GM19023 (cell line): ENCODE data around the gene TP53BP2.
"Not testable (repeated sequence)": the region's sequence is repeated elsewhere in the genome, so short reads cannot be mapped to it uniquely, and the experiment has no call there.

Experiments used
- ATAC-seq: cut with Tn5 transposase; IDR thresholded peaks from one replicate; pipeline ENCODE4 v1.9.1; 2021; ENCODE audit warnings: mild to moderate bottlenecking, moderate library complexity; ENCODE audit not compliant: unreplicated experiment

The TP53BP2 gene, protein sequence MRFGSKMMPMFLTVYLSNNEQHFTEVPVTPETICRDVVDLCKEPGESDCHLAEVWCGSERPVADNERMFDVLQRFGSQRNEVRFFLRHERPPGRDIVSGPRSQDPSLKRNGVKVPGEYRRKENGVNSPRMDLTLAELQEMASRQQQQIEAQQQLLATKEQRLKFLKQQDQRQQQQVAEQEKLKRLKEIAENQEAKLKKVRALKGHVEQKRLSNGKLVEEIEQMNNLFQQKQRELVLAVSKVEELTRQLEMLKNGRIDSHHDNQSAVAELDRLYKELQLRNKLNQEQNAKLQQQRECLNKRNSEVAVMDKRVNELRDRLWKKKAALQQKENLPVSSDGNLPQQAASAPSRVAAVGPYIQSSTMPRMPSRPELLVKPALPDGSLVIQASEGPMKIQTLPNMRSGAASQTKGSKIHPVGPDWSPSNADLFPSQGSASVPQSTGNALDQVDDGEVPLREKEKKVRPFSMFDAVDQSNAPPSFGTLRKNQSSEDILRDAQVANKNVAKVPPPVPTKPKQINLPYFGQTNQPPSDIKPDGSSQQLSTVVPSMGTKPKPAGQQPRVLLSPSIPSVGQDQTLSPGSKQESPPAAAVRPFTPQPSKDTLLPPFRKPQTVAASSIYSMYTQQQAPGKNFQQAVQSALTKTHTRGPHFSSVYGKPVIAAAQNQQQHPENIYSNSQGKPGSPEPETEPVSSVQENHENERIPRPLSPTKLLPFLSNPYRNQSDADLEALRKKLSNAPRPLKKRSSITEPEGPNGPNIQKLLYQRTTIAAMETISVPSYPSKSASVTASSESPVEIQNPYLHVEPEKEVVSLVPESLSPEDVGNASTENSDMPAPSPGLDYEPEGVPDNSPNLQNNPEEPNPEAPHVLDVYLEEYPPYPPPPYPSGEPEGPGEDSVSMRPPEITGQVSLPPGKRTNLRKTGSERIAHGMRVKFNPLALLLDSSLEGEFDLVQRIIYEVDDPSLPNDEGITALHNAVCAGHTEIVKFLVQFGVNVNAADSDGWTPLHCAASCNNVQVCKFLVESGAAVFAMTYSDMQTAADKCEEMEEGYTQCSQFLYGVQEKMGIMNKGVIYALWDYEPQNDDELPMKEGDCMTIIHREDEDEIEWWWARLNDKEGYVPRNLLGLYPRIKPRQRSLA

GRCh38 chr1:223845810-223846682, at the start of gene TP53BP2:
TP53BP2 (minus strand) TSS chr1:223845947; CDS start chr1:223845680, 267 bp downstream.
- peak; percentile 76 for ATAC-seq

DNA sequence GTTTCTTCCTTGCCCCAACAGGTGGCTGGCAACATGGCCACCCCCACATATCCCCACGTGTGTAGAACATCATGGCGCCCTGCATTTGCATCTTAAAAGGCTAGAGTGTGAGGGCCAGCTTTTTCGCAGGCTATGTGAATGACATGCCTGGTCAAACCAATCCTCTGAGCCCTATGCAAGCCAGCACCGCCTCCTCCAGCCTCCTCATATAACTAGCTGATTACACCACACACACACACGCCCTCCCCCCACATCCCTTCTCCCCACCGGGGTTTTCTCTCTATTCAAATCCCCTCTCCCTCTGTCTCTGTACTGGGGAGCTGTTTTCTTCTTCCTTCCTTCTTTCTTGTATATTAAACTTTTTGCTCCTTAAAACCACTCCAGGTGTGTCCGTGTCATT, 44.7 kb upstream of the TP53BP2 start:
- not testable (repeated sequence) for ATAC-seq

GRCh38 chr1:223889319-223889718, 43.6 kb upstream of the TP53BP2 start:
- not testable (repeated sequence) for ATAC-seq

DNA sequence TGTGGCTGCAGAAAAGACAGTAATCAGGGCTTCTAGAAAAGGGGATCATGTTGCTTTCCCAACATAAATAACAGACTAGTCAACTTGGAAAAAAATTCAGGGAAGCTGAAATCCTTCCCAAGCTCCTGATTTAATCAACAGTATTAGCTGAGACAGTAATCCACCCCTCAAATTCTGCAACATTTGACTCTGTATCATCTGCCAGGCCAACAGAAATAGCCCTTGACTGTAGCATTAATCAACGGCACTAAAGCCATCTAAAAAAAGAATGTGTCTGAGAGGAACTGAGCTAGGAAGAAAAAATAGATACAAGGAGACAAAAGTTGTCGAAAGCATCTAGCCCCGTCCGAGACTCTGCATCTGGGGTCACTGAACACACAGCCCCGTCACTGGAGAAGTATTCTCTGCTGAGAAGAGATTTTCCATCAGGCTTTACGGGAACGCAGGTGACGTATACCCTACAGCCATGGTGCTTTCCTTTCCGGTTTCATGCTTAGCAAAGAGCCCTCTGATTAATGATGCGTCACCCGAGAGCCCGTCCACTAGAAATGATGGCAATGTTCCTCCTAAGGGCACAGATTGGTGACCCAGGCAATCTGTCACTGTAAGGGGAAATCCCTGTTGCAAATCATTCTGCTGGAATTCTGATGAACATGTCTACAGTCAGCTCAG, 42.1 kb upstream of the TP53BP2 start:
- no peak for ATAC-seq

DNA sequence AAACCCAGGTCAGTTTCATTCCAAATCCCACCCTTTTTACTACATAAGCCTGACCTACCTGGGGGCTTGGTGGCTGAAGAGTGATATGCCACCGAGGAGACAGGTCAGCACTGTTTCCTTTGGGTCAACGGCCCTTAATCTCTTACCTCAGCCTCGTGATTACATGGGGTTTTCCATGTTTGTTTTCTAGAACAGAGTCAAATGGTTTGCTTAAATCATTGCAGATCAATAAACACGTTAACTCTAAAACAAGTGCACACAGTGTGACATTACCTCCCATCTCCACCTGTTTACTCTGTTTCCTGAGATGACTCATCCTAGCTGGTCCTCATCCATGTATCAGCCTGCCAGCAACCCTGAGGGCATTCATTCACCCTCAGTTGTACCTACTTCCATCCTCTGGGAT, 40.8 kb upstream of the TP53BP2 start:
- no peak for ATAC-seq

DNA sequence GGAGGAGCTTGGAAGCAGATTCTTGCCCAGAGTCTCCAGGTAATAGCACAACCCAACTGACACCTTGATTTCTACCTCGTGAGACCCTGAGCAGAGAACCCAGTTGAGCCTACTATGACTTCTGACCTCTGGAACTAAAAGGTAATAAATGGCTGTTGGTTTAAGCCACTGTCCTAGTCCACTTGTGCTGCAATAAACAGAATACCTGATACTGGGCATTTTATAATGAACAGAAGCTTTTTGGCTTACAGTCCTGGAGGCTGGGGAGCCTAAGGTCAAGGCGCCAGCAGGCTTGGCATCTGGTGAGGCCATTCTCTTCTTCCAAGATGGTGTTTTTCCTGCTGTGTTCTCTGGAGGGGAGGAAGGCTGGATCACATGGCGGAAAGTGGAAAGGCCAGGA, 39.9 kb upstream of the TP53BP2 start:
- ATAC-seq: no peak

DNA sequence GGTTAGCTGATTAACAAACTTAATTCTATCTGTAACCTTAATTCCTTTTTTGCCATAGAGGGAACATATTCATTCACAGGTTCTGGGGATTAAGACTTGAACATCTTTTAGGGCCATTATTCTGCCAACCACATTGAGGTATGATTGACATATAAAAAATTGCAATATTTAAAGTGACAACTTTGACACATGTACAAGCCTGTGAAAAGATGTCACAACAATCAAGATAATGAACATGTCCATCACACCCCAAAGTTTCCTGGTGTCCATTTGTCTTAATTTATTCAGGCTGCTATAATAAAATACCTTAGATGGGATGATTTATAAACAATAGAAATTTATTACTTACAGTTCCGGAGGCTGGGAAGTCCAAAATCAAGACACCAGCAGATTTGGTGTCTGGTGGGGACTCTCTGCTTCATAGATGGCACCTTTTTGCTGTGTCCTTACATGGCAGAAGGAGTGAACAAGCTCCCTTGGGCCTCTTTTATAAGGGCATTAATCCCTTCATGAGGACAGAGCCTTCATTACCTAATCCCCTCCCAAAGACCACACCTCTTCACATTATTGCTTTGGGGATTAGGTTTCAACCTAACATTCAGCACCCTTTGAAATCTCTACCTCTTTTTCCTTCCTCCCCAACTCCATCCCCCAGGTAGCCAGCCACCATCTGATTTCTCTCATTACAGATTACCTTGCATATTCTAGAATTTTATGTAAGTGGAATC, 33.0 kb upstream of the TP53BP2 start:
- ATAC-seq: no peak

GRCh38 chr1:223877804-223878203, 32.1 kb upstream of the TP53BP2 start:
- ATAC-seq: no peak

GRCh38 chr1:223876590-223876989, 30.8 kb upstream of the TP53BP2 start:
- ATAC-seq: no peak

DNA sequence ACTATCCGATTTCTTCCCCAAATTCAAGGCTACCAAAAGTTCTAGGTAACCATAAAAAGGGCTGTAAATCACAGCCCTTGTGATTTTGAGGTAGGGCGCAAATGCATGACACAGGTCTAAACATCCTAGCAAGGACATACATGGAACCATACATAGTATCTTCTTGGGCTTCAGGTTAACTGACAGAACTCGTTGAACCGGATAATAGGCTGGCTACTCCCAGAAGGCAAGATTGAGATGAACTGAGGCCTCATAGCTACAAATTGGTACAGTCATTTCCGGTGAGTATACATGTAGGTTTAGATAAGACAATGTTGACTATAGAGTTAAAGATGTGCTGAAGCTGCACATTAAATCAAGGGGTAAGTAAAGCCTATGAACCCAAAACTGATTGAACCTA, 27.3 kb upstream of the TP53BP2 start:
- ATAC-seq: no peak

- no peak for ATAC-seq
These were observed 26.7 kb upstream of the TP53BP2 start for GRCh38 chr1:223872308-223872901.

GRCh38 chr1:223870617-223871574, 25.1 kb upstream of the TP53BP2 start:
- ATAC-seq: no peak

GRCh38 chr1:223864599-223865368, 19.0 kb upstream of the TP53BP2 start:
- not testable (repeated sequence) for ATAC-seq

DNA sequence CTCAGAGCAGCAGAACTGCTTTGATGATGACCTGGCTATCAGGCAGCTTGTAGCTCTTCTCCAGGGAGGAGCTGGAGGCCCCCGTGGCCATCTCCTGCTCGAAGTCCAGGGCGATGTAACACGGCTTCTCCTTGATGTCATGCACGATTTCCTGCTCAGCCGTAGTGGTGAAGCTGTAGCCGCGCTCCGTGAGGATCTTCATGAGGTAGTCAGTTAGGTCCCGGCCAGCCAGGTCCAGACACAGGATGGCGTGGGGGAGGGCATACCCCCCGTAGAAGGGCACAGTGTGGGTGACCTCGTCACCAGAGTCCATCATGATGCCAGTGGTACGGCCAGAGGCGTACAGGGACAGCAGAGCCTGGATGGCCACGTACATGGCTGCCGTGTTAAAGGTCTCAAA, 18.3 kb upstream of the TP53BP2 start:
- ATAC-seq: no peak

DNA sequence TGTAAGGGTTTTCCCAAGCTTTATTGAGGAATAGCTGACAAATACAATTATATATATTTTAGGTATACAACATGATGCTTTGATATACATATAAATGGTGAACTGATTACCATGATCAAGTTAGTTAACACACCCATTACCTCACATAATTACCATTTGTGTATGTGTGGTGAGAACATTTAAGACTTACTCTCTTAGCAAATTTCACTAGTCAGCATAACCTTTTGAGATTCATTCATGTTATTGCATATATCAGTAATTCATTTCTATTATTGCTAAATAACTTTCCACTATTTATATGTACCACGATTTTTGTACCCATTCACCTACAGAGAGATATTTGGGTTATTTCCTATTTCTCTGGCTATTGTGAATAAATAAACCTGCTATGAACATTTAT, 16.2 kb upstream of the TP53BP2 start:
- ATAC-seq: no peak

DNA sequence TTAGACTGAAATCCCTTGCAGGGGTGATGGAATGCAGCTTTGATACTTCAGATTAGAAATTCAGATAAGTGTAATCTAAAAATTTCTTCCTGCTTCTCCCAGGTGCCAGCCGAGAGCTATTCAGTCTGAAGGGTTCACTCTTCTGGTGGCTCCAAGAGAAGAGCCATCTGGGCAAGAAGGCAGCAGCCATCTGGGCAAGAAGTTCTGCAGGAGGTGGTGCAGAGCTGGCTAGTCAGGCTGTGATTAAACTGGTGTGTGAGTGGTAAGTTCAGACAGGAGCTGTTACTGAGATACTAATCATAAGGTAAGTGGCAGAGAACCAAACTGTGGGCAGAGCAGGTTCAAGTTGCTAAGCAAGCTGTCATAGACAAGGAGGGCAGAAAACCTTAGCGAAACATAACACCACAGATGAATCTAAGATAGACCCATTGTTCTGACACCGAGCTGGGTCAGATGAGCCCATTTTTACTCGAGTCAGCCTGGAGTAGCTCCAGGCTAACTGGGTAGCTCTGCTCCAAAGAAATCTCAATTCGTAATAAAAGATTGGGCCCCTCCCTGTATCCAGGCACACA, 14.4 kb upstream of the TP53BP2 start:
- ATAC-seq: no peak

DNA sequence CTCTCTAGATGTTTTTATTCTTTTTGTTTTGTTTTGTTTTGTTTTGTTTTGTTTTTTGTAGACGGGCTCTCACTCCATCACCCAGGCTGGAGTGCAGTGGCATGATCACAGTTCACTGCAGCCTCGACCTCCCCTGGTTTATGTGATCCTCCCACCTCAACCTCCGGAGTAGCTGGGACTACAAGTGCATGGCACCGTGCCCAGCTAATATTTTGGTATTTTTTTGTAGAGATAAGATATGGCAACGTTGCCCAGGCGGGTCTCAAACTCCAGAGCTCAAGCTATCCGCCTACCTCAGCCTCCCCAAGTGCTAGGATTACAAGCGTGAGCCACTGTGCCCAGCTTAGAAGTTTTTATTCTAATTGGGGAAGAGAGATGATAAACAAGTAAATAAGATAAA, 13.3 kb upstream of the TP53BP2 start:
- ATAC-seq: no peak
